Adrenal gland (tissue), 5 donors: Measurements from ENCODE around the gene LRRC71.

Experiments
- POLR2A ChIP-seq, 2 donors: fragments of 450-650 bp; IDR thresholded peaks; one replicate each; pipeline ENCODE4 v1.6.1; 2017; ENCODE audit warnings: antibody characterized with exemption in 2 of 2, mild to moderate bottlenecking in 2 of 2, moderate library complexity in 1 of 2
- TF ChIP-seq, protein P1 (sequence below), 6 experiments: fragments of 450-650 bp in 4 of 6; fragments of 200-600 bp in 2 of 6; sonication (generic) in 1 of 6; IDR thresholded peaks; 1 replicate in 5 of 6; 2 replicates in 1 of 6; pipeline versions ENCODE4 v1.5.1 to v1.8.0; 2016 to 2021; ENCODE audit warnings: antibody characterized with exemption in 6 of 6, mild to moderate bottlenecking in 2 of 6, moderate library complexity in 1 of 6
- donor health status: DM: no; HTN: no; CAD: no.

DNA sequence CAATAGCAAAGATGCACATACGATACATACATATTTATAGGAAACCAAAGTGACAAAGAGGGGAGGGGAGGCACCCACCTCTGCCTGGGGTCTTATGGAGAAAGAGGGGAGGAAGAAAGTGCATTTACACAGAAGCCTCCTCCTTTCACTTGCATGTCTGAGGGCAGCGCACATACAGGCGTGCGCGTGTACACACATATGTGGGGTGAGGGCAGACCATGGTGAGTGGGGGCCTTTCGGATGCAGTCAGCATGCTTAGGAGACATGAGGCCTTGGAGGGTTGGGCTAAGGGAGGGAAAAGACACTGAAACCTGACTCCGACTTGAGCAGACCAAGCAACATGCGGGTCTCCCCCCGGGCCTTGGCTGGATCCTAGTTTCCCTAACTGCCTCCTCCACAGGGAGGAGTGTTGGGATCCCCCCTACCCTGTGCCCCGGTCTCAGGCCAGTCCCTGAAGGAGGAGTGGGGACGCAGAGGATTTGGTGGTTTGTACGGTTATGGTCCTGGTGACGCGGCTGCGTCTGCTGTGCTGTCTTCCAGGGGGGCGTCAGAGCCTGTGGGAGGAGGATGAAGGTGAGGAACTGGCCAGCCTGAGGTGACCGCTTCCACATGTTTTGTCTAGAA, 15.2 kb downstream of the LRRC71 start:
- no peak for TF ChIP-seq POLR2A (IDR thresholded peaks at IDR 0.05)
- TF ChIP-seq, protein P1, sequence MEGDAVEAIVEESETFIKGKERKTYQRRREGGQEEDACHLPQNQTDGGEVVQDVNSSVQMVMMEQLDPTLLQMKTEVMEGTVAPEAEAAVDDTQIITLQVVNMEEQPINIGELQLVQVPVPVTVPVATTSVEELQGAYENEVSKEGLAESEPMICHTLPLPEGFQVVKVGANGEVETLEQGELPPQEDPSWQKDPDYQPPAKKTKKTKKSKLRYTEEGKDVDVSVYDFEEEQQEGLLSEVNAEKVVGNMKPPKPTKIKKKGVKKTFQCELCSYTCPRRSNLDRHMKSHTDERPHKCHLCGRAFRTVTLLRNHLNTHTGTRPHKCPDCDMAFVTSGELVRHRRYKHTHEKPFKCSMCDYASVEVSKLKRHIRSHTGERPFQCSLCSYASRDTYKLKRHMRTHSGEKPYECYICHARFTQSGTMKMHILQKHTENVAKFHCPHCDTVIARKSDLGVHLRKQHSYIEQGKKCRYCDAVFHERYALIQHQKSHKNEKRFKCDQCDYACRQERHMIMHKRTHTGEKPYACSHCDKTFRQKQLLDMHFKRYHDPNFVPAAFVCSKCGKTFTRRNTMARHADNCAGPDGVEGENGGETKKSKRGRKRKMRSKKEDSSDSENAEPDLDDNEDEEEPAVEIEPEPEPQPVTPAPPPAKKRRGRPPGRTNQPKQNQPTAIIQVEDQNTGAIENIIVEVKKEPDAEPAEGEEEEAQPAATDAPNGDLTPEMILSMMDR (IDR thresholded peaks at IDR 0.05) = no peak
